ENCODE measurements around the gene PARM1.

PARM1 gene

DNA sequence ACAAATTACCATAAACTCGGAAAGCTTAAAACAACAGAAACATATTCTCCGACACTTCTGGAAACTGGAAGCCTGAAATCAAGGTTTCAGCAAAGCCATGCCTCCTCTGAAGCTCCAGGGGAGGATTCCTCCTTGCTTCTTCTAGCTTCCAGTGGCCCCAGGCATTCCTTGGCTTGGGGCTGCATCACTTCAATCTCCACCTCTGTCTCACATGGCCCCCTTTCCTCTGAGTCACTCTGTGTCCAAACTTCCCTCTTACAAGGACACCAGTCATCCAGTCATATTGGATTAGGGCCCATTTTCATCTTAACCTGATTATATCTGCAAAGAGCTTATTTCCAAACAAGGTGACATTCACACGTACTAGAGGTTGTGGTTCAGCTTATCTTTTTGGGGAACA lies 17.3 kb downstream of the PARM1 start:
- Histone ChIP-seq H2AFZ (ENCODE audit: low read depth) (no peak overlapping the region), H3K9ac (no peak overlapping the region), H3K79me2 (ENCODE audit: insufficient read depth, low read depth) (no peaks in the 10 kb centered on the region), H3K4me1 (ENCODE audit: low read depth, poor library complexity, severe bottlenecking) (peaks cover 12% of the 10 kb centered on the region), H4K20me1 (ENCODE audit: insufficient read depth) (no peaks in the 10 kb centered on the region), H3K36me3 (ENCODE audit: insufficient read depth) (no peaks in the 10 kb centered on the region), H3K27me3 (ENCODE audit: insufficient read depth, low read depth) (no peaks in the 10 kb centered on the region), H3K4me3 (IDR thresholded peaks at IDR 0.05; ENCODE audit: insufficient read depth, low read depth, low read length) (no peak overlapping the region), H3K27ac (no peak overlapping the region), H3K4me2 (no peak overlapping the region)
- no peak for TF ChIP-seq CTCF (conservative IDR thresholded peaks at IDR 0.05; ENCODE audit: low read depth, low read length)

DNA sequence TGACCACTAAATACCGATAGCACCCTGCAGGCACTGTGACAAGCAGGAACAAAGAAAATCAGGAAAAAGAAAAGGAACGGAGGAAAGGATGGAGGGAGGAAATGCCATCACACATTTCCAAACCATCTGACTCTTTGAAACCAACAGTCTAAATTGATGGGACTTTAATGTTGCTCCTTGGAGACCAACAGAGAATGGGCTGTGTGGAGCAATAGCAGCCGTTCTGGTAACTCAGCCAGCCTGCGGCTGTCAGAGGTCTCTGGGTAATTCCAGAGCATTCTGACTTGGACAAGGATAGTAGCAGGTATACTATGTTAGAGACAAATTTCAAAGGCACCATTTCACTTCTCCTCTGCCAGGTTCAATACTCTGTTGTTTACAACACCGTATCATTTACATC lies 18.0 kb downstream of the PARM1 start:
- Histone ChIP-seq H3K4me3 (IDR thresholded peaks at IDR 0.05; ENCODE audit: insufficient read depth, low read depth, low read length) (no peak overlapping the region), H3K27me3 (ENCODE audit: insufficient read depth, low read depth) (no peaks in the 10 kb centered on the region), H3K9ac (no peak overlapping the region), H4K20me1 (ENCODE audit: insufficient read depth) (no peaks in the 10 kb centered on the region), H3K27ac (no peak overlapping the region), H2AFZ (ENCODE audit: low read depth) (no peak overlapping the region), H3K4me1 (ENCODE audit: low read depth, poor library complexity, severe bottlenecking) (peaks cover 7% of the 10 kb centered on the region), H3K79me2 (ENCODE audit: insufficient read depth, low read depth) (no peaks in the 10 kb centered on the region), H3K4me2 (no peak overlapping the region), H3K36me3 (ENCODE audit: insufficient read depth) (no peaks in the 10 kb centered on the region)
- no peak for TF ChIP-seq CTCF (conservative IDR thresholded peaks at IDR 0.05; ENCODE audit: low read depth, low read length)

- no peak overlapping the region for H2AFZ ChIP-seq (ENCODE audit: low read depth)
- no peaks in the 10 kb centered on the region for H4K20me1 ChIP-seq (ENCODE audit: insufficient read depth)
- no peaks in the 10 kb centered on the region for H3K36me3 ChIP-seq (ENCODE audit: insufficient read depth)
- H3K4me2 ChIP-seq = no peak overlapping the region
- H3K27me3 ChIP-seq (ENCODE audit: insufficient read depth, low read depth) = no peaks in the 10 kb centered on the region
- H3K79me2 ChIP-seq (ENCODE audit: insufficient read depth, low read depth) = no peaks in the 10 kb centered on the region
- H3K9ac ChIP-seq = no peak overlapping the region
- no peak overlapping the region for H3K27ac ChIP-seq
- peaks cover 7% of the 10 kb centered on the region for H3K4me1 ChIP-seq (ENCODE audit: low read depth, poor library complexity, severe bottlenecking)
- no peak for TF ChIP-seq CTCF (conservative IDR thresholded peaks at IDR 0.05; ENCODE audit: low read depth, low read length)
- no peak overlapping the region for H3K4me3 ChIP-seq (IDR thresholded peaks at IDR 0.05; ENCODE audit: insufficient read depth, low read depth, low read length)
Observed at GRCh38 chr4:74953647-74954046, 20.7 kb downstream of the PARM1 start.

DNA sequence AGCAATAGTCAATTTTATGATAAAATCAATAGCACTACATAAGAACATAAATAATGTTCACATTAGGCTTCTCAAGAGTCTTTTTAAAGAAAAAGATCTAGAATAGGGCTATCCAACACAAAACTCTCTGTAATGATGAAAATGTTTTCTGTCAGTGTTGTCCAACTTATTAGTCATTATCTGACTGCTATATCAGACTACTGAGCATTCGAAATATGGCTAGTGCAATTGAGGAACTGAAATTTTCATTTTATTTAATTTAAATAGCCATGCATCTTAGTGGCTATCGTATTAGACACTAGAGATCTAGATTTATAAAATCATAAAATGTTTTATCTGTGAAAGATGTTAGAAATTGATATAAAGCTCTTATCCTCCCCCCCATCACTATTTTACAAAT lies 26.0 kb downstream of the PARM1 start:
- H3K4me1 ChIP-seq (ENCODE audit: low read depth, poor library complexity, severe bottlenecking) = peaks cover 20% of the 10 kb centered on the region
- H4K20me1 ChIP-seq (ENCODE audit: insufficient read depth) = no peaks in the 10 kb centered on the region
- no peak overlapping the region for H3K4me3 ChIP-seq (IDR thresholded peaks at IDR 0.05; ENCODE audit: insufficient read depth, low read depth, low read length)
- no peaks in the 10 kb centered on the region for H3K36me3 ChIP-seq (ENCODE audit: insufficient read depth)
- no peak overlapping the region for H3K9ac ChIP-seq
- H3K4me2 ChIP-seq = no peak overlapping the region
- H2AFZ ChIP-seq (ENCODE audit: low read depth) = no peak overlapping the region
- TF ChIP-seq CTCF (conservative IDR thresholded peaks at IDR 0.05; ENCODE audit: low read depth, low read length) = no peak
- no peaks in the 10 kb centered on the region for H3K27me3 ChIP-seq (ENCODE audit: insufficient read depth, low read depth)
- H3K27ac ChIP-seq = no peak overlapping the region
- no peaks in the 10 kb centered on the region for H3K79me2 ChIP-seq (ENCODE audit: insufficient read depth, low read depth)

DNA sequence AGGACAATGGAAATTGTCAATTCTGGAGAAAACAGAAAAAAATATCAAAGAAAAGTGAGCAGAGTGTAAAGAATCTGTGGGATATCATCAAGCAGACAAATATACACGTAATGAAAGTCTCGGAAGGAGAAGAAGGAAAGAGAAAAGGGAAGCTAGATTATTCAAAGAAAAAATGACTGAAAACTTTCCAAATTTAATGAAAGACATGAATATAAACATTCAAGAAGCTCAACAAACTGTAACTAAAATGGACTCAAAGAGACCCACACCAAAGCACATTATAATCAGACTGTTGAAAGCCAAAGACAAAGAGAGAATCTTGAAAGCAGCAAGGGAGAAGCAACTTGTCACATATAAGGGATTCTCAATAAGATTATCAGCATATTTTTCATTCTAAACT lies 28.3 kb downstream of the PARM1 start:
- Histone ChIP-seq H3K4me3 (IDR thresholded peaks at IDR 0.05; ENCODE audit: insufficient read depth, low read depth, low read length) (no peak overlapping the region), H3K27ac (no peak overlapping the region), H4K20me1 (ENCODE audit: insufficient read depth) (no peaks in the 10 kb centered on the region), H3K9ac (no peak overlapping the region), H2AFZ (ENCODE audit: low read depth) (no peak overlapping the region), H3K4me2 (no peak overlapping the region), H3K4me1 (ENCODE audit: low read depth, poor library complexity, severe bottlenecking) (peaks cover 12% of the 10 kb centered on the region), H3K36me3 (ENCODE audit: insufficient read depth) (no peaks in the 10 kb centered on the region), H3K79me2 (ENCODE audit: insufficient read depth, low read depth) (no peaks in the 10 kb centered on the region), H3K27me3 (ENCODE audit: insufficient read depth, low read depth) (no peaks in the 10 kb centered on the region)
- no peak for TF ChIP-seq CTCF (conservative IDR thresholded peaks at IDR 0.05; ENCODE audit: low read depth, low read length)

Data from KMS-11 (cell line).